Calu3 (cell line): ENCODE measurements around the gene C6. TPM values are rescaled to one million over a fixed set of nuclear protein-coding genes. Genes with fewer than 3 reads are reported as not detected.
A peak's percentile ranks its signal among the peaks of the same experiment; 100 is the strongest.
"Not testable (repeated sequence)": the region's sequence is repeated elsewhere in the genome, so short reads cannot be mapped to it uniquely, and the experiment has no call there.

Experiments used
- BruUV-seq: library from RNA; stranded (reverse); fragments of 400-500 nt; replicated peaks from 2 replicates; lab custom pipeline; 2021; lab: Mats Ljungman, UMichigan
- CTCF ChIA-PET: fragments of 300-600 bp; sonication (Branson Sonifier 250); formaldehyde crosslinking; loops from one replicate; lab custom pipeline; 2022; ENCODE audit warnings: antibody characterized with exemption; lab: Charles Lee
- DNase-seq: peaks from one replicate; pipeline ENCODE4 v3.0.0; 2022
- H3K27ac Mint-ChIP-seq: one replicate; pipeline ENCODE4 v1.8.0; 2022; ENCODE audit warnings: mixed read lengths; ENCODE audit not compliant: unreplicated experiment
- H3K27me3 Mint-ChIP-seq: one replicate; pipeline ENCODE4 v1.8.0; 2022; ENCODE audit warnings: mixed read lengths; ENCODE audit not compliant: unreplicated experiment
- H3K36me3 Mint-ChIP-seq: one replicate; pipeline ENCODE4 v1.8.0; 2022; ENCODE audit warnings: mild to moderate bottlenecking, moderate library complexity, mixed read lengths; ENCODE audit not compliant: insufficient read depth, unreplicated experiment
- H3K4me1 Mint-ChIP-seq: one replicate; pipeline ENCODE4 v1.8.0; 2022; ENCODE audit warnings: mild to moderate bottlenecking, low read depth, mixed read lengths; ENCODE audit not compliant: unreplicated experiment
- H3K4me3 Mint-ChIP-seq: one replicate; pipeline ENCODE4 v1.8.0; 2022; ENCODE audit warnings: mild to moderate bottlenecking, low read depth, moderate library complexity, mixed read lengths; ENCODE audit not compliant: unreplicated experiment
- H3K9me3 Mint-ChIP-seq: one replicate; pipeline ENCODE4 v1.8.0; 2022; ENCODE audit warnings: low read depth, mixed read lengths; ENCODE audit not compliant: unreplicated experiment
- intact Hi-C: fragments of 100-400 bp; cut with micrococcal nuclease; formaldehyde crosslinking; loops from one replicate; pipeline ENCODE4 v1.10.0; 2022; ENCODE audit not compliant: unreplicated experiment
- total RNA-seq: library from RNA; stranded (reverse); gene quantifications from 2 replicates; pipeline ENCODE4 v1.2.3, GENCODE V29; 2022
- TF ChIP-seq, protein P1 (sequence below): fragments of 200-600 bp; IDR thresholded peaks from one replicate; pipeline ENCODE4 v1.8.0; 2022; ENCODE audit warnings: antibody characterized with exemption; ENCODE audit not compliant: unreplicated experiment

The C6 gene
- total RNA-seq, 1 experiment from 2014 or later = not detected

DNA sequence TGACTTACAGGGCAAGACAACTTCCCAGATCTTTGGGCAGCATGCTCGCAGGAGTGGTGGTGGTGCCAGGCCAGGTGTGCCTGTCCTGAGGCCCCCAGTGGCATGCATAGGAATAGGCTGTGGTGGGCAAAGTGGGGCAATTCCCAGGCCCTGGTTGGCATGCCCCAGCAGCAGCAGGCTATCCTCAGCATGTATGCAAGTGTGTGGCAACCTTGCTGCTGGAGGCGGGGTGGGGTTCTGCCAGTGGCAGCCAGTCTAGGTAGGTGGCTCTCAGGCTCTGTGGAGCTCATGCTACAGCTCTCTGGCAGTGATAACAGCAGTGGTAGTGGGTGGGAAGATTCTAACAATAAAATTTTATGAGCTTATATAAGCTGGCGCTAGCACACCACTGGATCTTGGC lies 27.7 kb upstream of the C6 start:
- peaks cover 3% of the 10 kb centered on the region for H3K4me1 Mint-ChIP-seq
- no TSS peak for BruUV-seq
- TF ChIP-seq, protein P1, sequence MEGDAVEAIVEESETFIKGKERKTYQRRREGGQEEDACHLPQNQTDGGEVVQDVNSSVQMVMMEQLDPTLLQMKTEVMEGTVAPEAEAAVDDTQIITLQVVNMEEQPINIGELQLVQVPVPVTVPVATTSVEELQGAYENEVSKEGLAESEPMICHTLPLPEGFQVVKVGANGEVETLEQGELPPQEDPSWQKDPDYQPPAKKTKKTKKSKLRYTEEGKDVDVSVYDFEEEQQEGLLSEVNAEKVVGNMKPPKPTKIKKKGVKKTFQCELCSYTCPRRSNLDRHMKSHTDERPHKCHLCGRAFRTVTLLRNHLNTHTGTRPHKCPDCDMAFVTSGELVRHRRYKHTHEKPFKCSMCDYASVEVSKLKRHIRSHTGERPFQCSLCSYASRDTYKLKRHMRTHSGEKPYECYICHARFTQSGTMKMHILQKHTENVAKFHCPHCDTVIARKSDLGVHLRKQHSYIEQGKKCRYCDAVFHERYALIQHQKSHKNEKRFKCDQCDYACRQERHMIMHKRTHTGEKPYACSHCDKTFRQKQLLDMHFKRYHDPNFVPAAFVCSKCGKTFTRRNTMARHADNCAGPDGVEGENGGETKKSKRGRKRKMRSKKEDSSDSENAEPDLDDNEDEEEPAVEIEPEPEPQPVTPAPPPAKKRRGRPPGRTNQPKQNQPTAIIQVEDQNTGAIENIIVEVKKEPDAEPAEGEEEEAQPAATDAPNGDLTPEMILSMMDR = no peak
- intact Hi-C loops = no loop called here
- H3K9me3 Mint-ChIP-seq = peaks cover 2% of the 10 kb centered on the region
- H3K36me3 Mint-ChIP-seq = no peaks in the 10 kb centered on the region
- no peaks in the 10 kb centered on the region for H3K27me3 Mint-ChIP-seq
- DNase-seq = no peak
- no peak overlapping the region for H3K27ac Mint-ChIP-seq
- CTCF ChIA-PET = no interaction called here
- H3K4me3 Mint-ChIP-seq = no peak overlapping the region

DNA sequence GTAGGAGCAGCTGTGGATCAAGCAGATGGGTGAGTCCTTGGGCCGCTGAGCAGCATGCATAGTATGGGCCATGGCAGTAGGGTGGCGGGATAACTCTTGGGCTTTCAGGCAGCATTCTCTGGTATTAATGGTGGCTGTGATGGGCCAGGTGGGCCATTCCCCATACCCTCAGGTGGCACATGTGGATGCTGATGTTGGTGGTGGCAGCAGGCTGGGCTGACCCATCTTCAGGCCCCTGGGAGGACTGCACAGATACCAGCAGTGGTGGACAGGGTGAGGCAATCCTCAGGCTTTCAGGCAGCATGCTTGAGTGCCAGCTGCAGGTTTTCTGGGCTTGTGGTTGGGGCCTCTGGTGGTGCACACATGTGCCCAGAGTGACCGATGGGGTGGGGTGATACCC lies 27.1 kb upstream of the C6 start:
- no peak overlapping the region for H3K27ac Mint-ChIP-seq
- BruUV-seq = no TSS peak
- H3K4me3 Mint-ChIP-seq = no peak overlapping the region
- H3K4me1 Mint-ChIP-seq = no peaks in the 10 kb centered on the region
- intact Hi-C loops = no loop called here
- DNase-seq = no peak
- peaks cover 2% of the 10 kb centered on the region for H3K9me3 Mint-ChIP-seq
- H3K27me3 Mint-ChIP-seq = no peaks in the 10 kb centered on the region
- TF ChIP-seq, protein P1 = no peak
- no peaks in the 10 kb centered on the region for H3K36me3 Mint-ChIP-seq
- CTCF ChIA-PET = no interaction called here

DNA sequence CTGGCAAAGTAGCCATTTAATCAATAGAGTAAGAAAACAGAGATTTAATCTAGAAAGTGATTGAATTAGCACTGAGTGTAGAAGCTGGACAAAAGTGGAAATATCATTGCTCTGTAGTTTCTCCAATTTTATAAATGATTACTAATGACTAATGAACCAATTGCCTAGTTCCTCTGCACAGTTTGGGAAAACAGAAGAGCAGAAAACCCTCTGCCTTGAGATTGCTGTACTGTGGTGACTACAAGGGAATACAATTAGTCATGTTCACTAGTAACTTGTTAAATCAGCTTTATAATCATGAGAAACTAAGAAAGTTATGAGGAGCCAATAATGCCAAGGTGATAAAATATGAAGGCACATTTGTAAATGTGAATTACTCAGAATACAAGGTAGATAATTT lies 21.1 kb upstream of the C6 start:
- H3K4me3 Mint-ChIP-seq = no peak overlapping the region
- H3K4me1 Mint-ChIP-seq = peaks cover 28% of the 10 kb centered on the region
- H3K27me3 Mint-ChIP-seq = no peaks in the 10 kb centered on the region
- CTCF ChIA-PET = no interaction called here
- no peak overlapping the region for H3K27ac Mint-ChIP-seq
- intact Hi-C loops = no loop called here
- BruUV-seq = no TSS peak
- no peaks in the 10 kb centered on the region for H3K36me3 Mint-ChIP-seq
- peaks cover 2% of the 10 kb centered on the region for H3K9me3 Mint-ChIP-seq
- TF ChIP-seq, protein P1 = no peak
- DNase-seq = no peak

DNA sequence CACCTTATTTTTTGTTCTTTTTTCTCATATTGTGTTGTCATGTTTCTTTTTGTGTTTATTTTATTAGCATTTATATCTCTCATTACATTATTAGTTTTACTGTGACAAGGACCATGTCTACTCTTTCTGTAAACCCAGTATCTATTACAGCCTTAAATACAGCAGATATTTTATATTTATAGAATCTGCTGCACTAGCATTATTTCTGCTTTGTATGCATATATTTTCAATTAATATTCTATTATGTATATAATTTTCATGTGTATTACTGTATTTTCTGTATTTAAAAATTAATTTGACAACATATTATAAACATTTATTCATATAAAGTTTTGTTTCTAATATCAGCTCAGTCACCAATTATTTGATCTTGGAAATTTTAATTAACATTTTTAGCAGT lies 19.5 kb upstream of the C6 start:
- peak overlapping the region; percentile 43 for H3K27ac Mint-ChIP-seq
- peaks cover 30% of the 10 kb centered on the region for H3K4me1 Mint-ChIP-seq
- BruUV-seq = no TSS peak
- no peaks in the 10 kb centered on the region for H3K27me3 Mint-ChIP-seq
- DNase-seq = no peak
- intact Hi-C loops = no loop called here
- TF ChIP-seq, protein P1 = no peak
- H3K36me3 Mint-ChIP-seq = no peaks in the 10 kb centered on the region
- no peak overlapping the region for H3K4me3 Mint-ChIP-seq
- CTCF ChIA-PET = no interaction called here
- no peaks in the 10 kb centered on the region for H3K9me3 Mint-ChIP-seq

DNA sequence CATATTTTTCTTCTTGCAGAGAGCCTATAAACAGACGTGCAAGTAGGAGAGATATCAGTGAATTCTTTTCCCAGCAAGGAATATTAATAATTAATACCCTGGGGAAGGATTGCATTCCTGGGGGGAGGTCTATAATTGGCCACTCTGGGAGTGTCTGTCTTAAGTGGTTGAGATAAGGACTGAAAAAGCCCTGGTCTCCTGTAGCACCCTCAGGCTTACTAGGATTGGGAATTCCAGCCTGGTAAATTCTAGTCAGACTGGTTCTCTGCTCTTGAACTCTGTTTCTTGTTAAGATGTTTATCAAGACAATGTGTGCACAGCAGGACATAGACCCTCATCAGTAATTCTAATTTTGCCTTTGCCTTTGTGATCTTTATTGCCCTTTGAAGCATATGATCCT lies 16.9 kb upstream of the C6 start:
- not testable (repeated sequence) for H3K27me3 Mint-ChIP-seq, H3K27ac Mint-ChIP-seq, H3K9me3 Mint-ChIP-seq, H3K36me3 Mint-ChIP-seq, BruUV-seq, H3K4me3 Mint-ChIP-seq
- CTCF ChIA-PET = interaction anchor here (1.6 kb wide), 1 partner anchor 23 kb away, joined by 3 read pairs; no protein-coding TSS in a partner anchor
- intact Hi-C loops = loop anchor here (1.0 kb wide), 1 partner anchor 48 kb away; no protein-coding TSS in a partner anchor
- DNase-seq = peak; percentile 30
- peaks cover 30% of the 10 kb centered on the region for H3K4me1 Mint-ChIP-seq
